HG03060 (cell line): ENCODE data around the gene KRT27.
"Not testable (repeated sequence)": the region's sequence is repeated elsewhere in the genome, so short reads cannot be mapped to it uniquely, and the experiment has no call there.

Experiments
- ATAC-seq: cut with Tn5 transposase; IDR thresholded peaks from one replicate; pipeline ENCODE4 v1.9.1; 2021; ENCODE audit warnings: low read depth, moderate number of reproducible peaks; ENCODE audit not compliant: unreplicated experiment

Gene KRT27

DNA sequence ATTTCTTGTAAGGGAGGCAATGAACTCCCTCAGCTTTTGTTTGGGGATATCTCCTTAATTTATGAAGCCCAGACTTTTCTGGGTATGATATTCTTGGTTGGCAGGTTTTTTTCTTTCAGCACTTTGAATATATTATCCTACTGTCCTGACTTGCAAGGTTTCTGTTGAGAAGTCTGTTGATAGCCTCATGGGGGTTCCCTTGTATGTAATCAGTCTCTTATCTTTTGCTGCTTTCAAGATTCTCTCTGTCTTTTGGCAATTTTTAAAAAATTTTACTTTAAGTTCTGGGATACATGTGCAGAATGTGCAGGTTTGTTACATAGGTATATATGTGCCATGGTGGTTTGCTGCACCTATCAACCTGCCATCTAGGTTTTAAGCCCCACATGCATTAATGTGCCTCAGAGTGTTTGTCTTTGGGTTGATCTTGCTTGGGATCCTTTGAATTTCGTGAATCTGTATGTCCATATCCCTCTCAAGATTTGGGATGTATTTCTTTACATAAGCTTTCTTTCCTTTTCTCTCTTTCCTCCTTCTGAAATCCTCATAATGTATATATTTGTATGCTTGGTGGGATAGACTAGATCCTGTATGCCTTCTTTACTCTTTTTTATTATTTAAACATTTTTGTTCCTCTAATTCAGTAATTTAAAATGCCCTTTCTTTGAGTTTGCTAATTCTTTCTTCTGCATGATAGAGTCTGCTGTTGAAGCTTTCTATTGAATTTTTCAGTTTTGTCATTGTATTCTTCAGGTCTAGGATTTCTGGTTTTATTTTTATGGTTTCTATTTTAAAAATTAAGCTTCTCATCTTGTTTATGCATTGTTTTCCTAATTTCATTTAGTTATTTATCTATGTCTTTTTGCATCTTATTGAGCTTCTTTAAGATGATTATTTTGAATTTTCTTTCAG is 22.0 kb downstream of the KRT27 start:
- ATAC-seq, result no peak

DNA sequence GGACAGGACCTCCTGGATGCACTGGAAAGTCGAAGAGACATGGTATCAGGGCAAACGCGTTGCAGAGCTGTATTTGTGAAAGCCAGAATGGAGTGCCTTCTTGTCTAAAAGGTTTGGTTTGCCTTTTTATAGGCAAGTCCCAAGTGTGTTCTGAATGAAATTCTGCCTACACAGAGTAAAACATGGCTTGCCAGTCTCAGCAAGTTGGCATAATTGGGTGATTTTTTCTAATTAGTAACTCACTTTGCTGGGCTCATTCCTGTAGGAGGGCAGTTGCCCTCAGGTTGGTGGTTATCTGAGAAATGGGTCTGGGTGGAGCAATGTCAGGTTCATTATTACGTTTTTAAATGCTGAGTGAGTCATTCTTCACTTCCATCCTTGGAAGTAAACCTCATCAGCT is 27.1 kb downstream of the KRT27 start, which contains the start of gene KRT25:
Gene KRT25, minus strand, starts transcription at position 101 of the 400 bp plus-strand sequence. Its CDS starts 60 bp downstream, at position 41.
- no peak for ATAC-seq

DNA sequence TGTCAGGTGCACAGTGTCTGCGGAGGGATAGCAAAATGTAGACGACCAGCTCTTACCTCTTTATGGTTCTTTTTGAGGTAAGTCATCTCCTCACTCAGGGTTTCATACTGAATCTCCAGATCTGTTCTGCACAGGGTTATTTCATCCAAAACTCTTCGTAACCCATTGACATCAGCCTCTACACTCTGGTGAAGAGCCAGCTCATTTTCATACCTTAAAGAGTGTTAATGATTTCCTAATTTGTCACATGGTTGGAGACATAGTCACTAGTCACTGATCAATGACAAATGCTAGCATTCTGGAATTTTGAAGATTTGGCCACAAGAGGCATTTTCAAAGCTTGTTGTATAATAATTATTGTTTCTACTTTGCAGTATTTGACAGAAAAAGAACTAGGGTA is 28.5 kb downstream of the KRT27 start:
- no peak for ATAC-seq

DNA sequence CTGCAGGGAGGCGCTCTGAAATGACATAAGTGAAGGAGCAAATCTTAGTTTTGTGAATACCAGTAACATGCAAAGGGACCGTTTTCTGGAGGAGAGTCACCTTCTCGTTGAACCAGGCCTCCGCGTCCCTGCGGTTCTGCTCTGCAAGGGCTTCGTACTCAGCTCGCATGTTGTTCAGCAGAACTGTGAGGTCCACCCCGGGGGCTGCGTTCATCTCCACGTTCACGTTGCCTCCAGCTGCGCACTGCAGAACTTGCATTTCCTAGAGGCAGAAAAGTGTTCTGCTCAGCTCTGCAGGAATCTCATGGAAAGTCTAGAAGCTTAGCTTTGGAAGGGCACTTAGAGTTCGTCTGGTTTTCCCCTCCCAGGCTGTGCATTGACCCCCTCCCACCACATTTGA is 31.3 kb downstream of the KRT27 start:
- ATAC-seq, result no peak

DNA sequence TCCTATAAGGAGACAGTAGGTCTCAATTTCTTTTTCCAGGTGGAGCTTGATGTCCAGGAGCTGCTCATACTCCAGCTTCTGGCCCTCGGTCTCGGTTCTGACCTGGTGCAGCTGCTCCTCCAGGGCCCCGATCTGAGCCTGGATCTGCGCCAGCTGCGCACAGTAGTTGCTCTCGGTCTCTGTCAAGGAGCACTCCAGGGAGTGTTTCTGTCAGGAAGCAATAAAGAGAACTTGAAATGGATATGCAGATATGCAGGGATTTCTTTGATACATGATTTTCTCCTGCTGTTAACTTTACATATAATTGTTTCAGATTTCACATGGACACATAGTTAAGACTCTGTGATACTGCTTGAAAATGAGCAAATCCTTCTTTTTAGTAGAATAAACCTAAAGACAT is 32.0 kb downstream of the KRT27 start:
- ATAC-seq, result no peak

DNA sequence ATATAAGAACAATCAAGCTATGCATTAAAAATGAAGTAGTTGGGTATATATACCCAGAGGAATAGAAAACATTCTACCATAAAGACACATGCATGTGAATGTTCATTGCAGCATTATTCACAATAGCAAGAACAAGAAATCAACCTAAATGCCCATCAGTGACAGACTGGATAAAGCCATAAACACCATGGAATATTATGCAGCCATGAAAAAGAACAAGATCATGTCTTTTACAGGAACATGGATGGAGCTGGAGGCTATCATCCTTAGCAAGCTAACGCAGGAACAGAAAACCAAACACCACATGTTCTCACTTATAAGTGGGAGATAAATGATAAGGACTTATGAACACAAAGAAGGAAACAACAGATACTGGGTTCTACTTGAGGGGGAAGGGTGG is 33.7 kb downstream of the KRT27 start:
- ATAC-seq, result not testable (repeated sequence)

DNA sequence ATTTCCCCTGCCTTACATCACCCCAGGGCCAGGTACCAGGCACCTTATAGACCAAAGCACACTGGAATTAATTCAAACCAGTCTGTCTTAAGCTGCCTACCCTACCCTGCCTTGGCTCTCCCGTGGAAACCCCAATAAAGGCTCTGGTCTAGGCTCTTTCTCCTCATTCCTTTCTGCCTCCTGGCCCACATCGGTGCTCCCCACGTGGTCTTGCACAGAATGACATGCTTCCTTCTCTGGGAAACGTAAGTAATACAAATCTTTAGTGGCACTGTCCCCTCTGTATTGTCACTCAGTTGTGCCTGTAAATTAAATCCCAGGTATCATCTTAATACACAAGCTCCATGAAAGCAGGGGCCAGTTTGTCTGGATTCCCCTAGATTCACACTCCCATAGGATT is 43.8 kb downstream of the KRT27 start:
- ATAC-seq, result no peak

DNA sequence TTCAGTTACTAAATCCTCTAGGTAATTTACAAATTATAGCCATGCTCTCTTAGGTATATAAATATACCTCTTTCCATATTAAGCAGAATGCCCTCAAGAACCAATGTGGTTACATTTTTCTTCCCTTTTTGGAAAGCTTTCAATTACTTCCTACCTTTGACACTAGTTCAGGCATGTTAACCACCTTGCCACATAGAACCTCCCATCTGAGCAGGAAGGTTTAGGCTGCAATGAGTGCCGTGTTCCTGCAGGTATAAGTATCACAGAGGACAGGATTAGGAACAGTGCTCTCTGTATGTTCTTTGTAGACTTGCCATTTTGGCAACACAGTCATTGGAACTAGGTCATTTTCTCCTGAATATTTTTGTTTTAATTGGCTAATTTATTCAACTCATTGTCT is 47.3 kb downstream of the KRT27 start:
- ATAC-seq, result no peak

DNA sequence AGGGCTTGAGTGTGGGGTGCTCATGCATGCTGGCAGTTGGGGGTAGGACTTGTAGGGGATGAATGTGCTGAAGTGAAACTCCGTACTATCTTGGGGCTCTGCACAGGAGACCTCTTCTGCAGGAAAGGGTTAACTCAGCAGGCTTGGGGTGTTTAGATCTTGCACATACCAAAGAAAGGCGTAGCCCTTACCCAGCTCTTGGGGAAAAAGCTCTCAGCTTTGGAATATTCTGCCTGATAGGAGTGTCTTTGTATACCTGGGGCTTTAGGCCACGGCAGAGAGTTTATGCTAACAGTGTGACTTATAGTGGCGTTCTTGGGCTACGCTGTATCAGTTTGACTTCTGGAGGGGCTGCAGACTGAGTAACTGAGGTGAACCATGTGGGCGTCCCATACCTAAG is 48.3 kb downstream of the KRT27 start:
- no peak for ATAC-seq

DNA sequence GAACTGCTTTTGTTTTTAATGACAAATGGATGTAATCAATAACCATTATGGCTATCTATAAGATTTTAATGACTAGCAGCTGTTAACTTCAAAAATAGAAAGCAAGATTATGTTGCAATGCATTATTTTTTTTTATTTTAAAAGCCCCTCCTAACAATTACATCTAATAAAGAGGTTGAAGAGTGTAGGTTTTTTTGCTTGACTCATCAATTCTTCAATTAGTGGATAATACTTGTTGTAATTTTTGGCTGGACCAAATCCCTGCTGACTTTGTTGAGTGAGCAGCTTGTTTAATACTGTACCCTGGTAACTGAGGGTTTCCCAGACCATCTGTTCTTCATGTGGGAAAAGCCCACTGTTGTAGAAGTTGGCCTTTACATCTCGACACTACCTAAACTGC is 51.4 kb downstream of the KRT27 start:
- no peak for ATAC-seq

DNA sequence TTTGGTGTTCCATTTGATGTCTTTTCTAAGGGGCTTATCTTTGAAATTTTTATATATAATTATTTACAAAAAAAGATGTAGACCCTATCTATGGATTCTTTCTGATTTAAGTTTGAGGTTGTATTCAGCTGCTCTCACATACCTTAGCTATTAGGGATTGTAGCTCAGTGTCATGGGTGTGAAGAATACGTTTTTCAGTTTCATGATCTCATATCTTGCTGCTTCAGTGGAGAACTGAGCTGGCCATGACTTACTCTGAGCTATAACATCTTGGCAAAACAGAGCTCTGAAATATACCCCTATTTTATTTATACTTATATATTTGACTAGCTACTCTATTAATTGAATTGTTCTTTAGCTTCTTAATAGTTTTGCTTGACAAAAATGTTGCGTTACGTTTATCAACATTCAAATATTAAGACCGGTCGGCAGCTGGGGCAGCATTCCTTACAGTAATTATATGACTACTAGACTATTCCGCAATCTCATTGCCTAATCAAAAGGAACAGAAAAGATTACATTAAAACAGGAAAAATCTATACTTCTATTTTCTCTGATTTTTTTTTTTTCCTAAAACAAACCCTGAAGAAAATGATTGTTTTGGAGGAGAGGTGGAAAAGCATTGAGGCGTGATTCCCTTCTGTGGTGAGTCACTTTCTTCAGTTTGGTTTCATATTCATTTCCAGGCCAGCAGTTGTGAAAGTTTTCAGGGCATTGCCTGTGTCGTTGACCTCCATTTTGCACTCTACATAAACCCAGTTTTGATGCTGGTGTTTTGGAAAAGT is 54.7 kb downstream of the KRT27 start:
- ATAC-seq, result no peak

DNA sequence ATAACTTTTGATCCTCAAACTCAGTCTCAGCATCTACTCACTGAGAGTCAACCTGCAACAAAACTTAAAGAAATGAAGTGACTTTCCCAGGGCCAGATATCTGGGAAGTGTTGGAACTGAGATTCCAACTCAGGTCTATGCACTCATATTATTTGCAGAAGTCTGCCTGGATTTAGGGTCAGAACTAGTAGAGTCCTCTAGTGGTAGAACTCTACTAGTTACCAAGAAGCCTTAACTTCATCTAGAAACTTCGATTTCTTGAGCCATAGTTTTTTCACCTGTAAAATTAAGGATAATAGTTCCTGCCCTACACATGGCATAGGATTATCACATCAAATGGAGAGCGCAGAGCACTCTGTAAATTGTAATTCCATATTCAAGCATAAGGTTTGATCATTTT is 55.4 kb downstream of the KRT27 start:
- no peak for ATAC-seq
